Measurements from ENCODE around the gene PAPOLB.
A peak's percentile ranks its signal among the peaks of the same experiment; 100 is the strongest.

The PAPOLB gene

GRCh38 chr7:4878336-4879335 lies 16.8 kb upstream of the PAPOLB start:
- no peak for DNase-seq (ENCODE audit: low spot score)

- no peak for DNase-seq (ENCODE audit: low spot score)
Measured at GRCh38 chr7:4876586-4876985, 14.8 kb upstream of the PAPOLB start.

GRCh38 chr7:4875391-4875790 lies 13.6 kb upstream of the PAPOLB start:
- DNase-seq (ENCODE audit: low spot score) = no peak

- peak; percentile 49 for DNase-seq (ENCODE audit: low spot score)
Measured at GRCh38 chr7:4873071-4873944, 11.5 kb upstream of the PAPOLB start.

GRCh38 chr7:4871930-4872675 lies 10.3 kb upstream of the PAPOLB start:
- peak; percentile 98 for DNase-seq (ENCODE audit: low spot score)

- no peak for DNase-seq (ENCODE audit: low spot score)
Measured at GRCh38 chr7:4871056-4871680, 9.3 kb upstream of the PAPOLB start.

GRCh38 chr7:4868493-4868892 lies 6.7 kb upstream of the PAPOLB start:
- DNase-seq (ENCODE audit: low spot score) = no peak

GRCh38 chr7:4866528-4867496 lies 5.0 kb upstream of the PAPOLB start:
- DNase-seq (ENCODE audit: low spot score) = peak; percentile 76

GRCh38 chr7:4862156-4862555 lies 326 bp upstream of the PAPOLB start:
- no peak for DNase-seq (ENCODE audit: low spot score)

- DNase-seq (ENCODE audit: low spot score) = no peak
Measured at GRCh38 chr7:4861227-4861626, 603 bp downstream of the PAPOLB start.

- no peak for DNase-seq (ENCODE audit: low spot score)
Measured at GRCh38 chr7:4857189-4857588, 4.6 kb downstream of the PAPOLB start.

GRCh38 chr7:4856336-4857057 lies 5.3 kb downstream of the PAPOLB start:
- DNase-seq (ENCODE audit: low spot score) = peak; percentile 78

GRCh38 chr7:4854916-4855315 lies 6.9 kb downstream of the PAPOLB start:
- no peak for DNase-seq (ENCODE audit: low spot score)

- DNase-seq (ENCODE audit: low spot score) = no peak
Measured at GRCh38 chr7:4851459-4852422, 10.1 kb downstream of the PAPOLB start.

GRCh38 chr7:4850262-4850795 lies 11.5 kb downstream of the PAPOLB start:
- no peak for DNase-seq (ENCODE audit: low spot score)

GRCh38 chr7:4849390-4849789 lies 12.4 kb downstream of the PAPOLB start:
- peak; percentile 80 for DNase-seq (ENCODE audit: low spot score)

- peak; percentile 73 for DNase-seq (ENCODE audit: low spot score)
Measured at GRCh38 chr7:4845740-4846142, 16.1 kb downstream of the PAPOLB start.

Measured in SK-N-DZ (cell line).